WI38 (cell line): ENCODE results near the gene PIK3R2.

ENCODE experiments used
- H3K4me3 ChIP-seq: 2 replicates; pipeline ENCODE4 v1.5.1; 2011; ENCODE audit warnings: low read depth, mild to moderate bottlenecking, control low read depth, low read length
- CTCF ChIP-seq: IDR thresholded peaks from 2 replicates; pipeline ENCODE4 v1.5.1; 2012; ENCODE audit warnings: low read depth, mild to moderate bottlenecking, control low read depth, low read length

Gene PIK3R2

DNA sequence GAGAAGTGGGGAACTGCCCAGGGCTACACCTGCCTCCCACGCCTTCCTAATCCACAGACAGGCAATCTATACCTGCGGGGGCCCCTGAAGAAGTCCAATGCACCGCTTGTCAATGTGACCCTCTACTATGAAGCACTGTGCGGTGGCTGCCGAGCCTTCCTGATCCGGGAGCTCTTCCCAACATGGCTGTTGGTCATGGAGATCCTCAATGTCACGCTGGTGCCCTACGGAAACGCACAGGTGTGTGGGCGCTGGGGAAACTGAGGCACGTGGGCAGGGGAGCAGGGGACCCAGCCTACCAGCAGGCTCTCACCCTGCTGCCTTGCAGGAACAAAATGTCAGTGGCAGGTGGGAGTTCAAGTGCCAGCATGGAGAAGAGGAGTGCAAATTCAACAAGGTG, 22.0 kb downstream of the PIK3R2 start:
- TF ChIP-seq CTCF, result no peak
- no peak overlapping the region for H3K4me3 ChIP-seq

GRCh38 chr19:18176367-18177310, 23.7 kb downstream of the PIK3R2 start:
- TF ChIP-seq CTCF, result no peak
- H3K4me3 ChIP-seq, result no peak overlapping the region

- TF ChIP-seq CTCF, result no peak
- H3K4me3 ChIP-seq, result no peak overlapping the region
These were observed 27.0 kb downstream of the PIK3R2 start for GRCh38 chr19:18179957-18180356.

GRCh38 chr19:18183529-18183928, 30.6 kb downstream of the PIK3R2 start:
- no peak overlapping the region for H3K4me3 ChIP-seq
- TF ChIP-seq CTCF, result no peak

DNA sequence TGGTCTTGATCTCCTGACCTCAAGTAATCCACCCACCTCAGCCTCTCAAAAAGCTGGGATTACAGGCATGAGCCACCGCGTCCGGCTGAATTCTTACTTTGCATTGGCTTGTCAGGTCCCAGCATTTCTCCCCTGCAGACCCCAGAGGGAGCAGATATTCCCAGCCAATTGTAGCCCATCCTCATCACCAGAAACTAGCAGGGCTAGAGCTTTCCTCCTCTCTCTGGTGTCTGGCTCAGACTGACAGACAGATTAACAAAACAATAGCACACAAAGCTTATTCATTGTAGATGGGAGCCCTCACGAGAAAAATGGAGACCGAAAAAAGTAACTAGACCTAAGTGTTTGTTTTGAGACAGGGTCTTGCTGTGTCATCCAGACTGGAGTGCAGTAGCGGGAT, 32.6 kb downstream of the PIK3R2 start:
- H3K4me3 ChIP-seq, result no peak overlapping the region
- TF ChIP-seq CTCF, result no peak

GRCh38 chr19:18190278-18190677, 37.3 kb downstream of the PIK3R2 start:
- no peak overlapping the region for H3K4me3 ChIP-seq
- no peak for TF ChIP-seq CTCF

DNA sequence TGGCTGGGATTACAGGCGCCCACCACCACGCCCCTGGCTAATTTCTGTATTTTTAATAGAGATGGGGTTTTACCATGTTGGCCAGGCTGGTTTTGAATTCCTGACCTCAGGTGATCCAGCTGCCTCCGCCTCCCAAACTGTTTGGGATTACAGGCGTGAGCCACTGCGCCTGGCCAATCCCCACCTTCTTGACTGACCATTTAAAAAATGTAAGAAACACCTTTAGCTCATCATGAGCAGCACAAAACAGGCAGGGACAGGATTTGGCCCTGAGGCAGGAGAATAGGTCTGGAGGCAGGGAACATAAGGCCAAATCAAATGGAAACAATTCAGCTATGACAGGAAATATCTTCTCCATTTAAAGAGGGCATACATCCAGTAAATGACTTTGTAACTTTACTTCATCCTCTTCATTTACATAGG, 38.7 kb downstream of the PIK3R2 start:
- H3K4me3 ChIP-seq, result peak overlapping the region; percentile 60

More for the DNA sequence above, 38.7 kb downstream of the PIK3R2 start:
- no peak for TF ChIP-seq CTCF
